ENCODE measurements around the gene IL13RA1. TPM values are rescaled to one million over a fixed set of nuclear protein-coding genes. Genes with fewer than 3 reads are reported as not detected.

Gene IL13RA1
- polyA plus RNA-seq, 3 donors: 48.8 to 74.6 (median 72.6) TPM

DNA sequence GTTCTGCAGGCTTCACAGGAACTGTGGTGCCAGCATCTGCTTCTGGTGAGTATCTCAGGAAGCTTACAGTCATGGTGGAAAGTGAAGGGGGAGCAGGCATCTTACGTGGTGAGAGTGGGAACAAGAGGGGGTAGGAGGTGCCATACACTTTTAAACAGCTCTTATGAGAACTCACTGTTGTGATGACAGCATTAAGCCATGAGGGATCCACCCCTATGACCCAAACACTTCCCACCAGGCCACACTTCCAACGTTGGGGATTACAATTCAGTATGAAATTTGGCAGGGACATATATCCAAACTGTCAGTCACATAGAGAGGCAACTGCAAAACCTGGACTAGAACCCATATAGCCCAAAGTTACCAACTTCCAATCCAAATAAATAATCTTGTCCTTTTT, 53.1 kb downstream of the IL13RA1 start:
- Histone ChIP-seq H3K9me3 (replicated peaks in 1 of 2; ENCODE audit: control insufficient read depth in 1 of 2, insufficient read depth in 1 of 2, low read length in 2 of 2) (no peaks in the 10 kb centered on the region), H3K4me2 (replicated peaks; ENCODE audit: extremely low read depth, low read length, poor library complexity, severe bottlenecking) (no peak overlapping the region), H3K79me2 (ENCODE audit: insufficient read depth, low read length) (no peaks in the 10 kb centered on the region), H3K27ac (ENCODE audit: low read depth in 1 of 2, low read length in 2 of 2) (no peak overlapping the region), H2AFZ (ENCODE audit: insufficient read depth, low read depth, low read length, poor library complexity, severe bottlenecking) (no peak overlapping the region), H3K9ac (ENCODE audit: insufficient read depth, low read length, poor library complexity, severe bottlenecking) (no peak overlapping the region), H3K27me3 (ENCODE audit: control insufficient read depth in 2 of 2, insufficient read depth in 2 of 2, low read length in 2 of 2) (no peaks in the 10 kb centered on the region), H3K4me1 (ENCODE audit: control insufficient read depth in 1 of 2, insufficient read depth in 2 of 2, low read length in 2 of 2) (no peaks in the 10 kb centered on the region), H3K4me3 (replicated peaks in 1 of 3; ENCODE audit: low read depth in 2 of 3, low read length in 3 of 3) (no peak overlapping the region), H3K36me3 (replicated peaks in 1 of 2; ENCODE audit: control insufficient read depth in 1 of 2, insufficient read depth in 2 of 2, low read length in 2 of 2) (peaks cover 28 to 81% of the 10 kb centered on the region in 2 donors), H4K20me1 (ENCODE audit: insufficient read depth, low read length) (peaks cover 16% of the 10 kb centered on the region)
- Mint-ChIP-seq H3K27me3 (ENCODE audit: low read depth in 3 of 3) (peaks cover 0 to 8% (median 0%) of the 10 kb centered on the region in 3 donors), H3K36me3 (peaks cover 44 to 60% of the 10 kb centered on the region in 2 donors), H3K4me1 (no peaks in the 10 kb centered on the region), H3K9me3 (peaks cover 0 to 2% (median 0%) of the 10 kb centered on the region in 7 donors), H3K27ac (peak overlapping the region in 1 of 7 donors; percentile 36), H3K4me3 (no peak overlapping the region)
- DNase-seq: no peak
- intact Hi-C loops (cut with micrococcal nuclease): no loop called here
- TF ChIP-seq, protein P1, sequence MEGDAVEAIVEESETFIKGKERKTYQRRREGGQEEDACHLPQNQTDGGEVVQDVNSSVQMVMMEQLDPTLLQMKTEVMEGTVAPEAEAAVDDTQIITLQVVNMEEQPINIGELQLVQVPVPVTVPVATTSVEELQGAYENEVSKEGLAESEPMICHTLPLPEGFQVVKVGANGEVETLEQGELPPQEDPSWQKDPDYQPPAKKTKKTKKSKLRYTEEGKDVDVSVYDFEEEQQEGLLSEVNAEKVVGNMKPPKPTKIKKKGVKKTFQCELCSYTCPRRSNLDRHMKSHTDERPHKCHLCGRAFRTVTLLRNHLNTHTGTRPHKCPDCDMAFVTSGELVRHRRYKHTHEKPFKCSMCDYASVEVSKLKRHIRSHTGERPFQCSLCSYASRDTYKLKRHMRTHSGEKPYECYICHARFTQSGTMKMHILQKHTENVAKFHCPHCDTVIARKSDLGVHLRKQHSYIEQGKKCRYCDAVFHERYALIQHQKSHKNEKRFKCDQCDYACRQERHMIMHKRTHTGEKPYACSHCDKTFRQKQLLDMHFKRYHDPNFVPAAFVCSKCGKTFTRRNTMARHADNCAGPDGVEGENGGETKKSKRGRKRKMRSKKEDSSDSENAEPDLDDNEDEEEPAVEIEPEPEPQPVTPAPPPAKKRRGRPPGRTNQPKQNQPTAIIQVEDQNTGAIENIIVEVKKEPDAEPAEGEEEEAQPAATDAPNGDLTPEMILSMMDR (IDR thresholded peaks at IDR 0.05): no peak
- no CpG with 5 or more reads among the region's 2 CpGs for WGBS (ENCODE audit: insufficient coverage)

DNA sequence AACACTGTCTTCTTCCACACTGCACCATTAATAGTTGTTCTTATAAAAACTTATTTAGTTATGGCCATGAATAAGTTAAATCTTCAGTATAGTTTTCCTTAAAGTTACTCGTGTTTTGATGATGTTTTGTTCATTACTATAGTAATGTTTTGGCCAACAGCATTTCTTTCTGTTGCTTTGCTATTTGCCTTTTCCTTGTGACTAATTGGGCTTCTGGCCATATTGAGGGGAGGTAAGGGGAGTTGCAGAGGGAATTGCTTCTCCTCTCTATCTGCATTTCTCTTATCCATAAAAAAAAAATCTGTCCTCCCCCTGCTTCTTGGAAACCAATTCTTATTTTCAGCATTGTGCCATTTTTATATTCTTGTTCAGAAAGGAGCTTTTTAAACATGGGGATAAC, 53.5 kb downstream of the IL13RA1 start:
- H2AFZ ChIP-seq (ENCODE audit: insufficient read depth, low read depth, low read length, poor library complexity, severe bottlenecking): no peak overlapping the region
- TF ChIP-seq, protein P1 (IDR thresholded peaks at IDR 0.05): no peak
- no peak overlapping the region for H3K27ac ChIP-seq (ENCODE audit: low read depth in 1 of 2, low read length in 2 of 2)
- H3K36me3 ChIP-seq (replicated peaks in 1 of 2; ENCODE audit: control insufficient read depth in 1 of 2, insufficient read depth in 2 of 2, low read length in 2 of 2): peaks cover 28 to 78% of the 10 kb centered on the region in 2 donors
- H3K4me3 ChIP-seq (replicated peaks in 1 of 3; ENCODE audit: low read depth in 2 of 3, low read length in 3 of 3): no peak overlapping the region
- no peaks in the 10 kb centered on the region for H3K4me1 ChIP-seq (ENCODE audit: control insufficient read depth in 1 of 2, insufficient read depth in 2 of 2, low read length in 2 of 2)
- H3K27me3 ChIP-seq (ENCODE audit: control insufficient read depth in 2 of 2, insufficient read depth in 2 of 2, low read length in 2 of 2): no peaks in the 10 kb centered on the region
- no peak overlapping the region for H3K4me2 ChIP-seq (replicated peaks; ENCODE audit: extremely low read depth, low read length, poor library complexity, severe bottlenecking)
- intact Hi-C loops (cut with micrococcal nuclease): no loop called here
- H3K79me2 ChIP-seq (ENCODE audit: insufficient read depth, low read length): no peaks in the 10 kb centered on the region
- Mint-ChIP-seq H3K4me3 (no peak overlapping the region), H3K27ac (no peak overlapping the region), H3K27me3 (ENCODE audit: low read depth in 3 of 3) (peaks cover 0 to 4% (median 0%) of the 10 kb centered on the region in 3 donors), H3K36me3 (peaks cover 40 to 57% of the 10 kb centered on the region in 2 donors), H3K9me3 (peaks cover 0 to 3% (median 0%) of the 10 kb centered on the region in 7 donors), H3K4me1 (no peaks in the 10 kb centered on the region)
- no CpG with 5 or more reads among the region's 1 CpG for WGBS (ENCODE audit: insufficient coverage)
- H3K9me3 ChIP-seq (replicated peaks in 1 of 2; ENCODE audit: control insufficient read depth in 1 of 2, insufficient read depth in 1 of 2, low read length in 2 of 2): no peaks in the 10 kb centered on the region
- no peak for DNase-seq
- H3K9ac ChIP-seq (ENCODE audit: insufficient read depth, low read length, poor library complexity, severe bottlenecking): no peak overlapping the region
- H4K20me1 ChIP-seq (ENCODE audit: insufficient read depth, low read length): peaks cover 13% of the 10 kb centered on the region
